ENCODE results near the gene MRPL16. TPM values are rescaled to one million over a fixed set of nuclear protein-coding genes. Genes with fewer than 3 reads are reported as not detected.

MRPL16 gene
- total RNA-seq, 4 donors from 2014 or later: 47.9 to 58.6 (median 52.1) TPM

DNA sequence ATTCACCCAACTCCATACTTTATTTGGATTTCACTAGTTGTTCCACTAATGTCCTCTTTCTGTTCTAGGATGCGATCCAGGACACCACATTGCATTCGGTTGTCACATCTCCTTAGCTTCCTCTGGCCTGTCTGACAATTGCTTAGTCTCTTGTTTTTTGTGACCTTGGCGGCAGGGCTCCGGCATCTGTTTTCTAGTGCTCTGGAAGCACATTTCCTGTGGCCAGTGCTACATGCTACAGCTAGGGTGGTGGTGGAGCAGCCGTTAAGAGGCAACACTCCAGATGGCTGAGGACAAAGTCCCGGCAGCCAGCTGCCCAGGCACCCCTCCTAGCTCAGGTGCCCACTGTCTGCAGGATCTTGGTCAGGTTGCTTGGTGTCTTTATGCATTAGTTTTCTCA lies 48.6 kb downstream of the MRPL16 start:
- TF ChIP-seq, protein P1, sequence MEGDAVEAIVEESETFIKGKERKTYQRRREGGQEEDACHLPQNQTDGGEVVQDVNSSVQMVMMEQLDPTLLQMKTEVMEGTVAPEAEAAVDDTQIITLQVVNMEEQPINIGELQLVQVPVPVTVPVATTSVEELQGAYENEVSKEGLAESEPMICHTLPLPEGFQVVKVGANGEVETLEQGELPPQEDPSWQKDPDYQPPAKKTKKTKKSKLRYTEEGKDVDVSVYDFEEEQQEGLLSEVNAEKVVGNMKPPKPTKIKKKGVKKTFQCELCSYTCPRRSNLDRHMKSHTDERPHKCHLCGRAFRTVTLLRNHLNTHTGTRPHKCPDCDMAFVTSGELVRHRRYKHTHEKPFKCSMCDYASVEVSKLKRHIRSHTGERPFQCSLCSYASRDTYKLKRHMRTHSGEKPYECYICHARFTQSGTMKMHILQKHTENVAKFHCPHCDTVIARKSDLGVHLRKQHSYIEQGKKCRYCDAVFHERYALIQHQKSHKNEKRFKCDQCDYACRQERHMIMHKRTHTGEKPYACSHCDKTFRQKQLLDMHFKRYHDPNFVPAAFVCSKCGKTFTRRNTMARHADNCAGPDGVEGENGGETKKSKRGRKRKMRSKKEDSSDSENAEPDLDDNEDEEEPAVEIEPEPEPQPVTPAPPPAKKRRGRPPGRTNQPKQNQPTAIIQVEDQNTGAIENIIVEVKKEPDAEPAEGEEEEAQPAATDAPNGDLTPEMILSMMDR (IDR thresholded peaks at IDR 0.05): no peak
- intact Hi-C loops (cut with DNase I): no loop called here
- no peaks in the 10 kb centered on the region for H3K9me3 ChIP-seq
- peaks cover 16 to 32% (median 25%) of the 10 kb centered on the region in 4 donors for H3K4me1 ChIP-seq
- H3K27ac ChIP-seq (replicated peaks in 1 of 4): no peak overlapping the region
- H3K27me3 ChIP-seq: no peaks in the 10 kb centered on the region
- H3K4me3 ChIP-seq: no peak overlapping the region
- 96% methylated on average over 5 of the region's 6 CpGs for WGBS
- DNase-seq (ENCODE audit: extremely low spot score): no peak
- peaks cover 0 to 9% (median 3%) of the 10 kb centered on the region in 4 donors for H3K36me3 ChIP-seq

DNA sequence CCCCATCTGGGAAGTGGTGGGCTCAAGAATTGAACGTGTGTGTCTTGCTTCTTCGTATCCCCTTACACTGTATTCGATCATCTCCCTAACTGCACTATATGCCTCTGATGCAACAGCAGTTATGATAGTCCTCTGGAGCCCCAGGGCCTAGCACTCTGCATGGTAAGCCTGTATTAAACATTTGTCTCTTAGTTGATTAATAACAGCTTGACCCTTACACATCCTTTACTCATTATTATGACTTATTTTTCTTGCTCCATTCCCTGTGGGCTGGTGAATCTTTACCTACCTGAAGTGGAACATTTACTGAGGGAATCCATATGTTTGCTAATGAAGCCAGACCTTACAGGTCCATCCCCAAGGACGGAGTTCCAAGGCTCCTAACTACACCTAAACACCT lies 49.8 kb downstream of the MRPL16 start:
- intact Hi-C loops (cut with DNase I): no loop called here

DNA sequence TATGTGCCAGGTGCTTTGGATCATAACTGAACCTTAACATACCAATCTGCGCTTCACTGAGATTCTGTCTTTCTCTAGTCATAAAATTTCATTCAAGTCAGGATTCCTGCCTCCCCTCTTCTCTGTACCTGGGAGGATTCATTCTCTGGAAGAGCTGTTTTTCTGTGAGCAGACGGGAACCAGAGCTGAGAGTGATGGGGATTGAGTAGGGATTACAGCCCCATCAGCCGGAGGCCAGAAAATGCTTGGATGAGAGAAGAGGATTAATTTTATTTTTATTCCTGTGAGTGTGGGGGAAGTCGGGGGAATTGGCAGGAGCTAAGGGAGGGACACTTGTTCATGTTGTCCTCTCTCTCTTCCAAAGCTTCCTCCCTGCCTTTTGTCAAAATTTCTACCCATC lies 50.7 kb downstream of the MRPL16 start:
- intact Hi-C loops (cut with DNase I): loop anchor here (5.0 kb wide), 1 partner anchor 93 kb away; the partner anchor contains the start of gene PATL1
- H3K27ac ChIP-seq (replicated peaks in 1 of 4): no peak overlapping the region
- 35% methylated on average over 4 of the region's 4 CpGs for WGBS

More for the DNA sequence above, 49.8 kb downstream of the MRPL16 start:
- H3K4me3 ChIP-seq: no peak overlapping the region
- H3K27ac ChIP-seq (replicated peaks in 1 of 4): no peak overlapping the region
- 88% methylated on average over 4 of the region's 4 CpGs for WGBS
- no peaks in the 10 kb centered on the region for H3K27me3 ChIP-seq
- H3K36me3 ChIP-seq: peaks cover 0 to 9% (median 3%) of the 10 kb centered on the region in 4 donors
- TF ChIP-seq, protein P1 (IDR thresholded peaks at IDR 0.05): no peak
- no peak for TF ChIP-seq POLR2AphosphoS5 (IDR thresholded peaks at IDR 0.05)
- no peak for TF ChIP-seq EP300 (IDR thresholded peaks at IDR 0.05)
- TF ChIP-seq POLR2A (IDR thresholded peaks at IDR 0.05; ENCODE audit: low read depth): no peak
- no peak for DNase-seq (ENCODE audit: extremely low spot score)
- peaks cover 29 to 37% (median 33%) of the 10 kb centered on the region in 4 donors for H3K4me1 ChIP-seq
- H3K9me3 ChIP-seq: no peaks in the 10 kb centered on the region

DNA sequence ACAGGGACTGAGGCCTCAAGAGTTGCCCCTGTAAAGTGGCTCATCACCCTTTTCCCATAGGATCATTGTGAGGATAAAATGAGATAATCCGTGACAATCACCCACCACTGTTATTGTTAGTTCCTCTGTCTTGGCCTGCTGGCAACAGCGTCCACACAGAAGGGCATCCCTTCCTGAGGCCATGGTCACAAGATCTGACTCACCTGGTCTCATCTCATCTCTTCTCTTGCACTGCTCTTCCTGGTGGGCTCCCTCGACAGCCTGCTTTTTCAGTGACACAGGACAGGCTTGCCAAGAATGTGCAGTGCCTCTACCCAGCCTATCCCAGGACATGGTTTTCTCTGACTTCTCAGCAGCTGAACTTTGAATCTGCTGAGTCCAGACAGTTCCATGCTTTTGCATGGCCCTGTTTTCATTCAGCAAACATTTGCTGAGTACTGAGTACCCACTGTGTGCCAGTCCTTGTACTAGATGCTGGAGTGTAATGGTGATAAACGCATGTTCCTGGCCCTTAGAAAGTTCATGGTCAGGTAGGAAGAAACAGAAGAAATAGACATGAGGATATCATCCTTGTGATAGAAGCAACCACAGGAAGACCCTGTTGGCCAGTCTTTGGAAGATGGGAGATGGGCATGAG lies 52.1 kb downstream of the MRPL16 start:
- no peaks in the 10 kb centered on the region for H3K9me3 ChIP-seq
- TF ChIP-seq, protein P1 (IDR thresholded peaks at IDR 0.05): no peak
- TF ChIP-seq EP300 (IDR thresholded peaks at IDR 0.05) (no peak), POLR2AphosphoS5 (IDR thresholded peaks at IDR 0.05) (no peak), POLR2A (IDR thresholded peaks at IDR 0.05; ENCODE audit: low read depth) (no peak)
- H3K4me1 ChIP-seq: peaks cover 25 to 42% (median 36%) of the 10 kb centered on the region in 4 donors
- 86% methylated on average over 4 of the region's 4 CpGs for WGBS
- H3K4me3 ChIP-seq: no peak overlapping the region
- intact Hi-C loops (cut with DNase I): loop anchor here (5.0 kb wide), 1 partner anchor 91 kb away; the partner anchor contains the start of gene PATL1
- no peaks in the 10 kb centered on the region for H3K27me3 ChIP-seq
- peaks cover 0 to 9% (median 3%) of the 10 kb centered on the region in 4 donors for H3K36me3 ChIP-seq
- H3K27ac ChIP-seq (replicated peaks in 1 of 4): no peak overlapping the region
- DNase-seq (ENCODE audit: extremely low spot score): no peak

More for the DNA sequence above, 50.7 kb downstream of the MRPL16 start:
- Histone ChIP-seq H3K4me1 (peaks cover 25 to 33% (median 31%) of the 10 kb centered on the region in 4 donors), H3K27me3 (no peaks in the 10 kb centered on the region), H3K4me3 (no peak overlapping the region), H3K9me3 (no peaks in the 10 kb centered on the region), H3K36me3 (peaks cover 0 to 9% (median 3%) of the 10 kb centered on the region in 4 donors)
- no peak for DNase-seq (ENCODE audit: extremely low spot score)
- TF ChIP-seq, protein P1 (IDR thresholded peaks at IDR 0.05): no peak
- no peak for TF ChIP-seq EP300 (IDR thresholded peaks at IDR 0.05)
- TF ChIP-seq POLR2AphosphoS5 (IDR thresholded peaks at IDR 0.05): no peak
- no peak for TF ChIP-seq POLR2A (IDR thresholded peaks at IDR 0.05; ENCODE audit: low read depth)

Data from esophagus muscularis mucosa (tissue), 4 donors.